IMR-90 (cell line): ENCODE results near the gene IL36A. TPM values are rescaled to one million over a fixed set of nuclear protein-coding genes. Genes with fewer than 3 reads are reported as not detected.

Experiments
- ATAC-seq: fragments of 200-7000 bp; cut with Tn5 transposase; 2 replicates; pipeline ENCODE4 v1.9.1; 2020; ENCODE audit warnings: low read depth, mild to moderate bottlenecking, moderate library complexity
- BruUV-seq: library from RNA; stranded (reverse); fragments of 400-500 nt; replicated peaks from 2 replicates; lab custom pipeline; 2021; lab: Mats Ljungman, UMichigan
- CTCF ChIA-PET: fragments of 300-600 bp; formaldehyde crosslinking; extraction: SDS; loops from one replicate; lab custom pipeline; 2021; ENCODE audit warnings: antibody characterized with exemption; lab: Yijun Ruan, JAX
- POLR2A ChIA-PET: fragments of 300-600 bp; sonication (Branson Sonifier 250); formaldehyde crosslinking; loops from one replicate; lab custom pipeline; 2022; ENCODE audit warnings: antibody characterized with exemption; ENCODE audit not compliant: unreplicated experiment; lab: Charles Lee
- DNase-seq: peaks from one replicate; pipeline ENCODE4 v3.0.0; 2013
- H2AFZ ChIP-seq: replicated peaks from 2 replicates; pipeline ENCODE3; 2013; ENCODE audit warnings: low read length, mild to moderate bottlenecking; ENCODE audit not compliant: poor library complexity
- H2AK5ac ChIP-seq: 2 replicates; pipeline ENCODE4 v1.6.1; 2013; ENCODE audit warnings: low read depth, low read length, inconsistent platforms
- H2AK9ac ChIP-seq: replicated peaks from 2 replicates; pipeline ENCODE3; 2013; ENCODE audit warnings: mild to moderate bottlenecking, low read depth, low read length, moderate library complexity; ENCODE audit not compliant: poor library complexity
- H2BK120ac ChIP-seq: 2 replicates; pipeline ENCODE4 v1.6.1; 2013; ENCODE audit warnings: low read depth, low read length, inconsistent platforms
- H2BK15ac ChIP-seq: 3 replicates; pipeline ENCODE4 v1.6.1; 2013; ENCODE audit warnings: low read depth, low read length, inconsistent platforms
- H2BK20ac ChIP-seq: 2 replicates; pipeline ENCODE4 v1.6.1; 2013; ENCODE audit warnings: low read depth, mild to moderate bottlenecking, inconsistent platforms, low read length, moderate library complexity
- H2BK5ac ChIP-seq: 2 replicates; pipeline ENCODE4 v1.6.1; 2013; ENCODE audit warnings: mild to moderate bottlenecking, low read depth, low read length, inconsistent platforms; ENCODE audit not compliant: poor library complexity, severe bottlenecking
- H3K14ac ChIP-seq: replicated peaks from 2 replicates; pipeline ENCODE4 v1.6.1; 2013; ENCODE audit warnings: low read depth, low read length, inconsistent platforms
- H3K18ac ChIP-seq: 2 replicates; pipeline ENCODE4 v1.6.1; 2013; ENCODE audit warnings: low read depth, low read length, control low read depth
- H3K23ac ChIP-seq: 2 replicates; pipeline ENCODE4 v1.6.1; 2013; ENCODE audit warnings: low read depth, low read length, inconsistent platforms
- H3K27ac ChIP-seq: 2 replicates; pipeline ENCODE4 v1.5.1; 2013; ENCODE audit warnings: mild to moderate bottlenecking, control low read depth, low read length; ENCODE audit not compliant: insufficient read depth
- H3K27me3 ChIP-seq: 2 replicates; pipeline ENCODE4 v1.6.1; 2013; ENCODE audit warnings: low read length; ENCODE audit not compliant: control insufficient read depth, insufficient read depth
- H3K36me3 ChIP-seq: 2 replicates; pipeline ENCODE4 v1.6.1; 2013; ENCODE audit warnings: low read length, mixed read lengths; ENCODE audit not compliant: control insufficient read depth, insufficient read depth
- H3K4ac ChIP-seq: 2 replicates; pipeline ENCODE4 v1.6.1; 2013; ENCODE audit warnings: low read depth, low read length, inconsistent platforms
- H3K4me1 ChIP-seq: 2 replicates; pipeline ENCODE4 v1.6.1; 2013; ENCODE audit warnings: low read length, mixed read lengths; ENCODE audit not compliant: control insufficient read depth, insufficient read depth
- H3K4me2 ChIP-seq: 2 replicates; pipeline ENCODE4 v1.6.1; 2013; ENCODE audit warnings: low read depth, mild to moderate bottlenecking, control low read depth, low read length, moderate library complexity
- H3K4me3 ChIP-seq: 2 replicates; pipeline ENCODE4 v1.5.1; 2013; ENCODE audit warnings: low read depth, mild to moderate bottlenecking, control low read depth, low read length, moderate library complexity; ENCODE audit not compliant: insufficient read depth
- H3K56ac ChIP-seq: 2 replicates; pipeline ENCODE4 v1.6.1; 2013; ENCODE audit warnings: low read length, inconsistent platforms; ENCODE audit not compliant: insufficient read depth; ENCODE audit errors: extremely low read depth
- H3K79me1 ChIP-seq, 2 experiments: 2 replicates each; pipeline ENCODE4 v1.6.1; 2013; ENCODE audit warnings: low read length in 2 of 2, inconsistent platforms in 1 of 2, low read depth in 1 of 2
- H3K9ac ChIP-seq: 2 replicates; pipeline ENCODE4 v1.6.1; 2013; ENCODE audit warnings: low read depth, low read length, control low read depth
- H3K9me1 ChIP-seq: 2 replicates; pipeline ENCODE4 v1.6.1; 2013; ENCODE audit warnings: low read length, inconsistent platforms; ENCODE audit not compliant: insufficient read depth
- H3K9me3 ChIP-seq: 2 replicates; pipeline ENCODE4 v1.6.1; 2013; ENCODE audit warnings: low read length; ENCODE audit not compliant: control insufficient read depth, insufficient read depth
- H4K20me1 ChIP-seq: 2 replicates; pipeline ENCODE4 v1.6.1; 2013; ENCODE audit warnings: low read length, inconsistent platforms; ENCODE audit not compliant: insufficient read depth
- H4K5ac ChIP-seq: 2 replicates; pipeline ENCODE4 v1.6.1; 2013; ENCODE audit warnings: mild to moderate bottlenecking, low read depth, low read length, control low read depth
- H4K8ac ChIP-seq, 2 experiments: 2 replicates each; pipeline ENCODE4 v1.6.1; 2013; ENCODE audit warnings: low read depth in 2 of 2, low read length in 2 of 2, control low read depth in 1 of 2, inconsistent platforms in 1 of 2
- H4K91ac ChIP-seq: 2 replicates; pipeline ENCODE4 v1.6.1; 2013; ENCODE audit warnings: low read depth, low read length, inconsistent platforms; ENCODE audit not compliant: insufficient read depth
- BHLHE40 ChIP-seq: fragments of 150-350 bp; IDR thresholded peaks from 2 replicates; pipeline ENCODE4 v1.6.1; 2016; ENCODE audit warnings: mild to moderate bottlenecking, low read depth, low read length
- CEBPB ChIP-seq: IDR thresholded peaks from 2 replicates; pipeline ENCODE4 v1.6.1; 2012; ENCODE audit warnings: low read depth, low read length, improper control_type of control experiment
- CHD1 ChIP-seq: IDR thresholded peaks from 2 replicates; pipeline ENCODE4 v1.6.1; 2012; ENCODE audit warnings: low read depth, low read length, improper control_type of control experiment
- MAFK ChIP-seq: IDR thresholded peaks from 2 replicates; pipeline ENCODE4 v1.6.1; 2012; ENCODE audit warnings: low read depth, low read length, improper control_type of control experiment
- MAZ ChIP-seq: IDR thresholded peaks from 2 replicates; pipeline ENCODE4 v1.6.1; 2012; ENCODE audit warnings: low read depth, mild to moderate bottlenecking, low read length, improper control_type of control experiment, moderate library complexity, borderline replicate concordance
- MXI1 ChIP-seq: IDR thresholded peaks from 2 replicates; pipeline ENCODE4 v1.6.1; 2012; ENCODE audit warnings: low read depth, mild to moderate bottlenecking, low read length, moderate library complexity, borderline replicate concordance
- RFX5 ChIP-seq: IDR thresholded peaks from 2 replicates; pipeline ENCODE4 v1.8.0; 2012; ENCODE audit warnings: low read depth, mild to moderate bottlenecking, low read length, moderate library complexity
- SMC3 ChIP-seq: fragments of 150-350 bp; IDR thresholded peaks from 2 replicates; pipeline ENCODE4 v1.6.1; 2016; ENCODE audit warnings: low read depth, mild to moderate bottlenecking, antibody characterized with exemption, low read length, moderate library complexity
- WGBS, 2 experiments: methylation state at CpG; one replicate each; pipeline versions ENCODE4 v1.1.5 to v1.1.7; 2013; ENCODE audit warnings: missing lambda C conversion rate in 2 of 2; ENCODE audit not compliant: insufficient read length in 1 of 2; ENCODE audit errors: extremely low coverage in 2 of 2; 5-methylcytosine and 5-hydroxymethylcytosine counted together
- dilution Hi-C: fragments of 300-500 bp; cut with HindIII; formaldehyde crosslinking; loops from one replicate; pipeline ENCODE4 v1.14.3; 2018; ENCODE audit warnings: low sequenced_read_pairs; ENCODE audit not compliant: unreplicated experiment
- in situ Hi-C: fragments of 300-500 bp; cut with MboI; formaldehyde crosslinking; loops from 3 replicates; pipeline ENCODE4 v1.14.3; 2019; ENCODE audit warnings: low sequenced_read_pairs, inconsistent platforms, mixed read lengths
- intact Hi-C: fragments of 100-400 bp; cut with micrococcal nuclease; formaldehyde crosslinking; loops from 2 replicates; pipeline ENCODE4 v1.10.0; 2022
- polyA plus RNA-seq, 3 experiments: library from polyadenylated mRNA; depleted of rRNA; stranded (reverse); fragments of >200 nt; gene quantifications; 2 replicates each; pipeline ENCODE4 v1.2.3, GENCODE V29; 2012; ENCODE audit warnings: low replicate concordance in 1 of 3
- total RNA-seq: library from RNA; depleted of rRNA; stranded (reverse); fragments of >200 nt; gene quantifications from 2 replicates; pipeline ENCODE4 v1.2.3, GENCODE V29; 2012
- TF ChIP-seq, protein P1 (sequence below): fragments of 150-350 bp; IDR thresholded peaks from 2 replicates; pipeline ENCODE4 v1.6.1; 2017; ENCODE audit warnings: mild to moderate bottlenecking, antibody characterized with exemption, low read length, low read depth
- TF ChIP-seq, protein P2 (sequence below): conservative IDR thresholded peaks from 2 replicates; pipeline ENCODE4 v1.5.1; 2012; ENCODE audit warnings: mild to moderate bottlenecking, low read depth, low read length, improper control_type of control experiment

Gene IL36A
- total and polyA plus RNA-seq, 2 of the 4 experiments (the other 2 are of a cell fraction) = not detected

DNA sequence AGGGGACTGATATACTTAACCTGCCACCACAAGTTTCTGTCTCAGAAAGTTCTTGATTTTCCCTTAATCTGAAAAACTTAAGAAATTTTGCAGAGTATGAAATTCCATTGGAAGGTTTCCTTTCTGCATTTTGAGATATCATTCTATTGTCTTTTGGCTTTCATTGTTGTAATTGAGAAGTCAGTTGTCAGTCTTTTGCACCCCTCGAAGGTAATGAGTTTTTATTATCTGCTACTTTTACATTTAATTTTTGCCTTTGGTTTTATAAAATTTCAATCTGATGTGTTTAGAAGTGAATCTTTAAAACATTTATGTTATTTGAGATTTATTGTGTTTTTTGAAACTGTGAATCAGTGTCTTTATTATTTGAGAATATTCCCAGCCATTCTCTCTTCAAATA lies 4.8 kb upstream of the IL36A start:
- Histone ChIP-seq H2AFZ (no peak overlapping the region), H3K27me3 (no peaks in the 10 kb centered on the region; the same call in 1 of the 2 replicates), H2BK120ac (no peak overlapping the region), H3K23ac (no peak overlapping the region), H2BK5ac (no peak overlapping the region), H3K4me1 (no peaks in the 10 kb centered on the region), H4K5ac (no peak overlapping the region), H3K27ac (no peak overlapping the region), H2BK20ac (no peak overlapping the region), H4K20me1 (no peaks in the 10 kb centered on the region), H3K9me3 (0 out of 2 replicates have a peak, but pooled peaks cover 3% of the 10 kb centered on the region), H3K4me3 (no peak overlapping the region), H3K36me3 (no peaks in the 10 kb centered on the region), H4K91ac (no peak overlapping the region), H3K4ac (no peak overlapping the region), H3K9me1 (no peaks in the 10 kb centered on the region), H3K14ac (no peak overlapping the region), H3K4me2 (no peak overlapping the region), H4K8ac (no peak overlapping the region), H3K9ac (no peak overlapping the region), H3K56ac (no peak overlapping the region), H2AK5ac (no peak overlapping the region), H3K18ac (no peak overlapping the region), H2AK9ac (no peak overlapping the region), H3K79me1 (no peaks in the 10 kb centered on the region), H2BK15ac (no peak overlapping the region)
- no TSS peak for BruUV-seq
- no CpG with 5 or more reads among the region's 1 CpG for WGBS, 2 experiments
- dilution Hi-C loops (no loop called here), in situ Hi-C loops (no loop called here), intact Hi-C loops (no loop called here)
- TF ChIP-seq MAFK (no peak), SMC3 (no peak), RFX5 (no peak), MAZ (no peak), CHD1 (no peak), BHLHE40 (no peak), MXI1 (no peak), CEBPB (no peak)
- TF ChIP-seq, protein P1, sequence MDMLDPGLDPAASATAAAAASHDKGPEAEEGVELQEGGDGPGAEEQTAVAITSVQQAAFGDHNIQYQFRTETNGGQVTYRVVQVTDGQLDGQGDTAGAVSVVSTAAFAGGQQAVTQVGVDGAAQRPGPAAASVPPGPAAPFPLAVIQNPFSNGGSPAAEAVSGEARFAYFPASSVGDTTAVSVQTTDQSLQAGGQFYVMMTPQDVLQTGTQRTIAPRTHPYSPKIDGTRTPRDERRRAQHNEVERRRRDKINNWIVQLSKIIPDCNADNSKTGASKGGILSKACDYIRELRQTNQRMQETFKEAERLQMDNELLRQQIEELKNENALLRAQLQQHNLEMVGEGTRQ = no peak
- TF ChIP-seq, protein P2, sequence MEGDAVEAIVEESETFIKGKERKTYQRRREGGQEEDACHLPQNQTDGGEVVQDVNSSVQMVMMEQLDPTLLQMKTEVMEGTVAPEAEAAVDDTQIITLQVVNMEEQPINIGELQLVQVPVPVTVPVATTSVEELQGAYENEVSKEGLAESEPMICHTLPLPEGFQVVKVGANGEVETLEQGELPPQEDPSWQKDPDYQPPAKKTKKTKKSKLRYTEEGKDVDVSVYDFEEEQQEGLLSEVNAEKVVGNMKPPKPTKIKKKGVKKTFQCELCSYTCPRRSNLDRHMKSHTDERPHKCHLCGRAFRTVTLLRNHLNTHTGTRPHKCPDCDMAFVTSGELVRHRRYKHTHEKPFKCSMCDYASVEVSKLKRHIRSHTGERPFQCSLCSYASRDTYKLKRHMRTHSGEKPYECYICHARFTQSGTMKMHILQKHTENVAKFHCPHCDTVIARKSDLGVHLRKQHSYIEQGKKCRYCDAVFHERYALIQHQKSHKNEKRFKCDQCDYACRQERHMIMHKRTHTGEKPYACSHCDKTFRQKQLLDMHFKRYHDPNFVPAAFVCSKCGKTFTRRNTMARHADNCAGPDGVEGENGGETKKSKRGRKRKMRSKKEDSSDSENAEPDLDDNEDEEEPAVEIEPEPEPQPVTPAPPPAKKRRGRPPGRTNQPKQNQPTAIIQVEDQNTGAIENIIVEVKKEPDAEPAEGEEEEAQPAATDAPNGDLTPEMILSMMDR = no peak
- no peak for ATAC-seq
- ChIA-PET CTCF (no interaction called here), POLR2A (no interaction called here)
- no peak for DNase-seq
